A673 (cell line): Measurements from ENCODE around the gene DCC.

Experiments used
- CTCF ChIP-seq: fragments of 300-800, 200-600 bp; sonication (generic); conservative IDR thresholded peaks from 2 replicates; pipeline ENCODE4 v1.5.1; 2017; ENCODE audit warnings: low read depth, mild to moderate bottlenecking, antibody characterized with exemption, low read length, moderate library complexity, mixed read lengths
- EZH2 ChIP-seq: fragments of 200-600 bp; sonication (generic); IDR thresholded peaks from 2 replicates; pipeline ENCODE4 v1.6.1; 2017; ENCODE audit warnings: borderline replicate concordance, low read depth, mild to moderate bottlenecking, mixed read lengths, antibody characterized with exemption, low read length; ENCODE audit not compliant: poor library complexity, severe bottlenecking

- TF ChIP-seq CTCF, result no peak
- no peak for TF ChIP-seq EZH2
Measured at GRCh38 chr18:52353589-52353988, 13.6 kb downstream of the DCC start.
